GM20000 (cell line): Measurements from ENCODE around the gene CARMIL1.

ENCODE experiments used
- DNase-seq: peaks from one replicate; pipeline ENCODE4 v3.0.0; 2012; ENCODE audit warnings: low spot score
- TF ChIP-seq, protein P1 (sequence below): IDR thresholded peaks from 2 replicates; pipeline ENCODE4 v1.5.1; 2012; ENCODE audit warnings: mild to moderate bottlenecking, control low read depth; ENCODE audit errors: extremely low read depth, missing control alignments

CARMIL1 gene

DNA sequence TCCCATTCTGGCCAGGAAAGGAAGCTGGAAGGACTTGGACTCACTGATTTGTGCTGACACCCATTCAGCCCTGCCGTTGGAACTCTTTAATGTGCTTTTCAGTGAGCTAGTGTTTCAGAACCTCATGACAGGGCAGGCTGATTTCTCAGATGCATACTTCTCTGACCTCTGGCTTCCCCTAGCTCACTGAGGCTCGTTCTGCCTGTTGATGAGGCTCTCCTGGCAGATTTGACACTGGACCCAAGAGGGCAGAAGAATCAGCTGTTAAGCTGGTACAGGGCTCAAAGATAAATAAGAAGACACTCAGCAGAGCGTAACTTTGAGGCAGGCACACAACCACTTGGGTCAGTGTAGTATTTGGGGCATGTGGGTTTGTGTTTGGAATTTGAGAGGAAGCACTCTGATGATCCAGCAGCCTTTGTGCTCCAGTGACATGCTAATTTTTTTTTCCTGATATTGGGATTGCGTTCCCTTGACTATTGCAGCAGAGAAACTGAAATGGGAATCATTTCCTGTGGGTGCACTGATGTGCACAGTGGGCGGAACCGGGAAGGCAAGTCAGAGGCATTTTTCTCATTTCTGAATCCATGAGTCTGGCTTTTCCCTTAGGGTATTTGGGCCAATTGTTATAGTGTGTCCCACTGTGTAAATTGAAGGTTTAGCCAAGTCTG lies 80.2 kb downstream of the CARMIL1 start:
- TF ChIP-seq, protein P1, sequence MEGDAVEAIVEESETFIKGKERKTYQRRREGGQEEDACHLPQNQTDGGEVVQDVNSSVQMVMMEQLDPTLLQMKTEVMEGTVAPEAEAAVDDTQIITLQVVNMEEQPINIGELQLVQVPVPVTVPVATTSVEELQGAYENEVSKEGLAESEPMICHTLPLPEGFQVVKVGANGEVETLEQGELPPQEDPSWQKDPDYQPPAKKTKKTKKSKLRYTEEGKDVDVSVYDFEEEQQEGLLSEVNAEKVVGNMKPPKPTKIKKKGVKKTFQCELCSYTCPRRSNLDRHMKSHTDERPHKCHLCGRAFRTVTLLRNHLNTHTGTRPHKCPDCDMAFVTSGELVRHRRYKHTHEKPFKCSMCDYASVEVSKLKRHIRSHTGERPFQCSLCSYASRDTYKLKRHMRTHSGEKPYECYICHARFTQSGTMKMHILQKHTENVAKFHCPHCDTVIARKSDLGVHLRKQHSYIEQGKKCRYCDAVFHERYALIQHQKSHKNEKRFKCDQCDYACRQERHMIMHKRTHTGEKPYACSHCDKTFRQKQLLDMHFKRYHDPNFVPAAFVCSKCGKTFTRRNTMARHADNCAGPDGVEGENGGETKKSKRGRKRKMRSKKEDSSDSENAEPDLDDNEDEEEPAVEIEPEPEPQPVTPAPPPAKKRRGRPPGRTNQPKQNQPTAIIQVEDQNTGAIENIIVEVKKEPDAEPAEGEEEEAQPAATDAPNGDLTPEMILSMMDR, result no peak
- no peak for DNase-seq

DNA sequence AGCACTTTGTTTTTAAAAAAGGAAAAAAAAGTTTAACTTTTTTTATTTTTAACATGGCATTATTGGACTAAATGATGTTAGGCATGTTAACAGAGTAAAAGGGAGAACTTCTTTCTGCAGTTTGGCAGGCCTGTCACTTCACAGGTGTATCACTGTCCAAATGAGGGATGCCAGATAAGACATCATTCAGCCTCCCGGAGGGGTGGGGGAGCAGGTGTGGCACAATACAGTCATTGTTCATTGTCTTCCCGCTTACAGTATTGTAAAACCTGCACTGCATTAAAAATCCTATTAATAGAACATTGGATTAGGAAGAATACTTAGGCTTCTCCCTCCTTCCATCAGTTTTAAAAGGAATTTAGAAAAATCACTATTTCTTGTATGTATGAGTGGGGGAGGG lies 80.7 kb downstream of the CARMIL1 start:
- TF ChIP-seq, protein P1, result no peak
- no peak for DNase-seq

DNA sequence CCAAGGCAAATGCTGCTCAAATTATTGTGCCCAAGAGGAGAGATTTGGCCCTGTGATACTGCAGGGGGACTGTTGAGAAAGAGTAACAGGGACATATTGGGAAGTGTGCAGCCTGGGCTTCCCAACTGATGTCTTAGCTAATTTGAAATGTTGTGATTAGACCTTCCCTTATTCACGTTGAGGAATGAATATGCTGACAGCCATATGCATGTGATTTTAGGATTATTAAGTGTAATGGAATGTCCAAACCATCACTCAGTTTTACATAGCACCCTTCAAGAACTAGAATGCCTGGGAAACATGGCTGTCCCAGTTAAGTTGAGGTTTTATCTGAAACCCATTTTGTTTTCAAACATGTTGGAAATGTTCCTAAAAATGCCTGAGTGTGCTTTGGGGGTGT lies 81.4 kb downstream of the CARMIL1 start:
- TF ChIP-seq, protein P1, result no peak
- DNase-seq, result no peak

DNA sequence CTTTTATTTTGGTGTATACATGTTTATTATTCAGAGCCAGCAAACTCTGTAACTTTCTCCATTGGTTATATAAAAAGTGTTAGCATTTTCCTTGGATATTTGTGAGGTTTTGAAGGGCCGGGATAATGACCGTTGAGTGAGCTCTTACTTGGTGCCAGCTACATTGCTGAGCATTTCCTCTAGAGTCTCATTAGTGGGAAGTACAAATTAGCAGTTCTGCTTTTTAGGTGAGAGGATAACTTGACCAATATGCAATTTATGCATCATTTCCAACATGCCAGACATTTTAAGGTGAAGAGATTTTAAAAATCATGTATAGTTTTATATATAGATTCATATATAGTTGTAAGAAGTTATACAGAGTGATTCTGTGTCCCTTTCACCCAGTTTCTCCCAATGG lies 84.3 kb downstream of the CARMIL1 start:
- no peak for DNase-seq
- TF ChIP-seq, protein P1, result no peak

DNA sequence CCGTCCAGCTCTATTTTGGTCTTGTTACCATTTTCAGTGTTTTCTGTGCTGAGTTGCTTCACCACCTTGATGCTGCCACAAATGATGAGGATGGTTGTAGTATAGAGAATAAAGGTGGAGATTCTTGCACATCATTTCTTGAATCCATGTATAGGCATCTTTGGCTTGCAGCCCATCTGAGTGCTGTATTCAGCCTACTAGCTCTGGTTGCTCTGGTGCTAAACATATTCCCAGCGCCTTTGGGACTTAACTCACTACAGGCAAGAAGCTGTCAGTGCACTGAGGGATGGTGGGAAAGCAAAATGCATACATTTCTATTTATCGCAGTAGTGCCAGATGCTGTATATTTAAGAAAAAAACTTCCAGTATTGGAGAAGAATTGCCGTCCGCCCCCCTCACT lies 86.0 kb downstream of the CARMIL1 start:
- TF ChIP-seq, protein P1, result no peak
- DNase-seq, result no peak

DNA sequence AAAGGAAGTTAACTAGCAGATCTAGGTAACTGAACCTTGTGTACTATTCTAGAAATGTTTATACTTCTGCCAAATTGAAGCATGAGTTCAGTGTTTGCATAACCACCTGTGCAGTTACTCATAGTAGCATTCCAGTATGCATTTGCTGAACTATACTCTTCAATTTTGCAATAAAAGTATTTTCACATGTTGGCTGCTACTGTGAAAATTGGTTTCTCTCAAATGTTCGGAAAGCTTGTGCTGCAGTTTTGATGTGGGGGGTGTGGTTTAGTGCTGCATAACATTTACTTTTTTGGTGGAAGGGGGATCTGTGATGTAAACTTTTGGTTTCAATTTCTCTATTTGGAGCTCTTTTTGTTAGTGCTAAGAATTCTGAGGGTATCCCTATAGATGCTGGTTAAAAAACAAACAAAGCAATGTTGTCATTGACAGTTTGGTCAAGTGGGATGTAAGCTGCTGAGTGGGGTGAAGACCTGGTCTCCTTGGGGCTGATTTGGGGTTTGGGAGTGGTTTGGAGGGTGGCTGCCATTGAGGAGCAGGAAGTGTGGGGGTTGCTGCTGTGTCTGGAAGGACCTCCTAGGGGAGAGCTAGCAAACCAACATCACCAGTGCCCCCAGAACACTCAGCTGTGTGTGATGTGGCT lies 87.8 kb downstream of the CARMIL1 start:
- TF ChIP-seq, protein P1, result no peak
- DNase-seq, result peak; percentile 36

DNA sequence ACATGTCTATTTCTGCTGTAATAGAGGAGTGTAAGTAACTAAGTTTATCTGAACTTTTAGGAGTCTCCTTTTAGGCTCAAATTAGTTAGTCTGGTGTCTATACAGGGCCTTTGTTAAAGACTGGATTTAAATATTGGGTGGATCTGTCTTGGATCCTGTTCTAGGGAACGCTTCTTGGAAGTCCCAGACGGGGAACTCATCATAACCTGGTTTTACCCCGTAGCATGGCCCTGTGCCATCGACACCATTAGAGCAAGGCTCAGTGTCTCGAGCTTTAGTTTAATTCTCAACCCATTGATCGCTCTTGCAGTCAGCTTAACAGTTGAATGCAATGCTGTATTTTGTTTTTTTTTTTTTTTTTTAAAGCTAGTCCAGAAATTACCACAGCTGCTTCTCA lies 89.9 kb downstream of the CARMIL1 start:
- TF ChIP-seq, protein P1, result no peak
- no peak for DNase-seq
